GM23248 (cell line): Measurements from ENCODE around the gene TMEM202. TPM values are rescaled to one million over a fixed set of nuclear protein-coding genes. Genes with fewer than 3 reads are reported as not detected.

Experiments
- DNase-seq: peaks from one replicate; pipeline ENCODE4 v3.0.0-alpha.2; 2015
- H2AFZ ChIP-seq: fragments of 200-600 bp; sonication (generic); 2 replicates; pipeline ENCODE4 v1.6.1; 2016; ENCODE audit warnings: antibody characterized with exemption
- H3F3A ChIP-seq: fragments of 200-600 bp; sonication (generic); 2 replicates; pipeline ENCODE4 v1.6.1; 2016; ENCODE audit warnings: mild to moderate bottlenecking, antibody characterized with exemption, mixed run types; ENCODE audit not compliant: insufficient read depth
- H3K27ac ChIP-seq: fragments of 200-600 bp; sonication (generic); 2 replicates; pipeline ENCODE4 v1.5.1; 2016; ENCODE audit warnings: mild to moderate bottlenecking
- H3K27me3 ChIP-seq: fragments of 200-600 bp; sonication (generic); replicated peaks from 2 replicates; pipeline ENCODE4 v1.6.1; 2016; ENCODE audit warnings: mild to moderate bottlenecking; ENCODE audit not compliant: insufficient read depth
- H3K36me3 ChIP-seq: fragments of 200-600 bp; sonication (generic); 2 replicates; pipeline ENCODE4 v1.6.1; 2016; ENCODE audit warnings: low read depth, mild to moderate bottlenecking
- H3K4me1 ChIP-seq: fragments of 200-600 bp; sonication (generic); 2 replicates; pipeline ENCODE4 v1.6.1; 2016; ENCODE audit warnings: mild to moderate bottlenecking; ENCODE audit not compliant: insufficient read depth
- H3K4me2 ChIP-seq: fragments of 200-600 bp; sonication (generic); one replicate; pipeline ENCODE4 v1.6.1; 2016; ENCODE audit warnings: mild to moderate bottlenecking; ENCODE audit not compliant: unreplicated experiment
- H3K4me3 ChIP-seq: fragments of 200-600 bp; sonication (generic); 2 replicates; pipeline ENCODE4 v1.5.1; 2016; ENCODE audit warnings: mild to moderate bottlenecking
- H3K79me2 ChIP-seq: fragments of 200-600 bp; sonication (generic); 2 replicates; pipeline ENCODE4 v1.6.1; 2016; ENCODE audit warnings: mild to moderate bottlenecking; ENCODE audit not compliant: insufficient read depth
- H3K9ac ChIP-seq: fragments of 200-600 bp; sonication (generic); 2 replicates; pipeline ENCODE4 v1.6.1; 2016; ENCODE audit warnings: mild to moderate bottlenecking
- H3K9me2 ChIP-seq: fragments of 200-600 bp; sonication (generic); 2 replicates; pipeline ENCODE4 v1.6.1; 2016; ENCODE audit warnings: mixed run types, mild to moderate bottlenecking, moderate library complexity; ENCODE audit not compliant: insufficient read depth
- H3K9me3 ChIP-seq: fragments of 200-600 bp; sonication (generic); one replicate; pipeline ENCODE4 v1.6.1; 2017; ENCODE audit warnings: low read depth
- H4K20me1 ChIP-seq: fragments of 200-600 bp; sonication (generic); 2 replicates; pipeline ENCODE4 v1.6.0; 2016; ENCODE audit not compliant: insufficient read depth
- EZH2 ChIP-seq: fragments of 200-600 bp; sonication (generic); IDR thresholded peaks from 2 replicates; pipeline ENCODE4 v1.6.1; 2018; ENCODE audit warnings: antibody characterized with exemption, mild to moderate bottlenecking; ENCODE audit not compliant: insufficient read depth, poor library complexity, severe bottlenecking
- EZH2phosphoT487 ChIP-seq: fragments of 200-600 bp; sonication (generic); IDR thresholded peaks from 2 replicates; pipeline ENCODE4 v1.6.1; 2018; ENCODE audit warnings: antibody characterized with exemption, moderate library complexity, mild to moderate bottlenecking, low read depth; ENCODE audit not compliant: insufficient read depth
- WGBS, 2 experiments: methylation state at CpG; one replicate each; pipeline ENCODE4 v1.1.6; 2015 to 2017; ENCODE audit warnings: low lambda C conversion rate in 2 of 2, low coverage in 1 of 2; ENCODE audit errors: missing lambda C conversion rate in 2 of 2; 5-methylcytosine and 5-hydroxymethylcytosine counted together
- in situ Hi-C: fragments of 300-500 bp; cut with MboI; formaldehyde crosslinking; loops from 2 replicates; pipeline ENCODE4 v1.15.0; 2020
- polyA plus RNA-seq: library from polyadenylated mRNA; unstranded; fragments of >200 nt; fragmentation: Nextera tagmentation; extraction: Ambion mirVana; gene quantifications from 2 replicates; pipeline ENCODE4 v1.2.1, GENCODE V29; 2016
- total RNA-seq: library from RNA; depleted of rRNA; stranded (reverse); fragments of >200 nt; shearing (Covaris generic); gene quantifications from 2 replicates; pipeline ENCODE4 v1.2.3, GENCODE V29; 2014

Gene TMEM202
- total and polyA plus RNA-seq, 2 experiments from 2014 or later: not detected

DNA sequence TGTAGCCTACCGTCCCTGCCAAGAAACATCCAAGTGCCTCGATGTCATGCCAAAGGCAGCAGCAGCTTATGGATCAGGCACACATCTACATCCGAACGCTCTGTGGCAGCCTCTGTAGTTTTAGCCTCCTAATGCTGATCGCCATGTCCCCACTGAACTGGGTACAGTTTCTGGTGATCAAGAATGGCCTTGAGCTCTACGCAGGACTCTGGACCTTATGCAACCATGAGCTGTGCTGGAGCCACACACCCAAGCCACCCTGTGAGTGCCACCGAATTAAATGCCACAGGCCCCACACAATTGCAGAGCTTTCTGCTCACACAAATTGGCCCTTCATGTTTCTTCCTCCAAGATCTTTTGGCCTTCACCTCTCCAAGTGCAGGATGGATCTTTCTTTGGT lies 543 bp downstream of the TMEM202 start:
- no peak overlapping the region for H3K9ac ChIP-seq
- no peaks in the 10 kb centered on the region for H3K9me2 ChIP-seq
- whole genome bisulfite sequencing, 2 experiments: 60 to 77% methylated on average over 7 of the region's 7 CpGs
- in situ Hi-C loops: no loop called here
- H2AFZ ChIP-seq: no peak overlapping the region
- no peak for DNase-seq
- H3K9me3 ChIP-seq: no peaks in the 10 kb centered on the region
- H3K4me1 ChIP-seq: no peaks in the 10 kb centered on the region
- H4K20me1 ChIP-seq: no peaks in the 10 kb centered on the region
- H3K27me3 ChIP-seq: peaks cover 58% of the 10 kb centered on the region
- H3K27ac ChIP-seq: no peak overlapping the region
- H3K4me3 ChIP-seq: no peak overlapping the region
- no peaks in the 10 kb centered on the region for H3K36me3 ChIP-seq
- no peak for TF ChIP-seq EZH2phosphoT487
- no peak for TF ChIP-seq EZH2
- no peaks in the 10 kb centered on the region for H3K79me2 ChIP-seq
- H3F3A ChIP-seq: no peaks in the 10 kb centered on the region
- no peak overlapping the region for H3K4me2 ChIP-seq

DNA sequence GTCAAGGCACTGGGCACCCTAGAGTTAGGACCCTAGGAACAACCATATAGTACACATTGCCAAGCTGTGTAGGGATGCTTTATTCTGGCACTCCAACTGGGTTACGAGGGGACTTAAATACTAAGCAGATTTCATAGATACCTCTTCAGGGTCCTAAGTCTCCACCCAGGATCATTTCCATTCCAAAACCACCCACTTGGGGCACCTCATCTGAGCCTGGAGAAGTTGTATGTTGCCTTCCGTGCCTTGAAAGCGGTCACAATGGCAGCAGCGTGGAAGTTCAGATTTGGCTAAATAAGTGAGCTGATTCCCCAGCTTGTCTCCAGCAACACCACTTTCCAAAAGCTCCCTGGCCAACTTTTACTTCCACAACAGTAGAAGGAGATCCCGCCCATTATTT lies 4.6 kb downstream of the TMEM202 start:
- WGBS, 2 experiments: 28 to 31% methylated on average over 5 of the region's 5 CpGs

DNA sequence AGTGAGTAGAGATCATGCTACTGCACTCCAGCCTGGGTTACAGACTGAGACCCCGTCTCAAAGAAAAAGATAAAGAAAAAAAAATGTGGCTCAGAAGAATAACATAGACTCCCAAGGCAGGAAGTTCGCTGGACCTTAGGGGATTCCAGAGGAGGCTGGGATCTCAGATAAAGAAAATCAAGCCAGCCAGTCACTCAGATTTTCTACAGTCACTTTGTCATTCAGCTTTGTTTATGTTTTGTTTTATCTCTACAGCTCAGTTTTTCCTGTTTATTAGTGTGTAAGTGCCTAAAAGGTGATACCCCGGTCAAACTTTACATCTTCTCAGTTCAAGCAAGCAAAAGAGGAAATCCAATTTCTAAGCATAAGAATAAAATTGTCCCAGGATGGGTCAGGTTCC lies 6.3 kb downstream of the TMEM202 start:
- Histone ChIP-seq H3K4me1 (no peaks in the 10 kb centered on the region), H3K27ac (no peak overlapping the region), H3F3A (no peaks in the 10 kb centered on the region), H3K9me3 (no peaks in the 10 kb centered on the region), H3K36me3 (no peaks in the 10 kb centered on the region), H3K27me3 (peaks cover 70% of the 10 kb centered on the region), H2AFZ (no peak overlapping the region), H3K4me2 (no peak overlapping the region), H3K79me2 (no peaks in the 10 kb centered on the region), H3K9ac (no peak overlapping the region), H3K9me2 (no peaks in the 10 kb centered on the region), H4K20me1 (no peaks in the 10 kb centered on the region), H3K4me3 (no peak overlapping the region)
- TF ChIP-seq EZH2 (no peak), EZH2phosphoT487 (no peak)
- 46 to 49% methylated on average over 3 of the region's 3 CpGs for WGBS, 2 experiments
- no peak for DNase-seq
- in situ Hi-C loops: no loop called here

More for the DNA sequence above, 4.6 kb downstream of the TMEM202 start:
- Histone ChIP-seq H3K4me3 (no peak overlapping the region), H3K4me2 (no peak overlapping the region), H3K4me1 (no peaks in the 10 kb centered on the region), H3K36me3 (no peaks in the 10 kb centered on the region), H3K9me2 (no peaks in the 10 kb centered on the region), H3K27me3 (peaks cover 68% of the 10 kb centered on the region), H3K79me2 (no peaks in the 10 kb centered on the region), H2AFZ (no peak overlapping the region), H3K9me3 (no peaks in the 10 kb centered on the region), H3F3A (no peaks in the 10 kb centered on the region), H3K27ac (no peak overlapping the region), H3K9ac (no peak overlapping the region), H4K20me1 (no peaks in the 10 kb centered on the region)
- DNase-seq: no peak
- in situ Hi-C loops: no loop called here
- TF ChIP-seq EZH2: no peak
- no peak for TF ChIP-seq EZH2phosphoT487

DNA sequence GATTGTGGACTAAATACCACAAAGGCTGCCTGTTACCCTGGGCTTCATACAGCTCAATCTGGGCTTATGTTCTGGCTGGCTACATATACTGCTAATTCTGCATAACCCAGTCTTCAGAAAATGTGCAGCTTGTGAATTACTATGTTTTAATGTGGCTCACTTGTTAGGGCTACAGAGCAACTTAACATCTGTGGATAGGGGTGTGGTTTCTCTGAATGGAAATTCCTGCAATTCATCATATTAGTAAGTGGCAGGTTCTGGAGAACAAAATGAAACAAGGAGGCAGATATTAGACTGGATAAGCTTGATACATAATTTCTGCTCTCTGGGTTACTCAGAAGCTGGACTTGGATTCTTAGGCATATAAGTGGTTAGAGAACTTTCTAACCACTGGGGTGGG lies 6.7 kb downstream of the TMEM202 start:
- H4K20me1 ChIP-seq: no peaks in the 10 kb centered on the region
- H2AFZ ChIP-seq: no peak overlapping the region
- DNase-seq: no peak
- no peak overlapping the region for H3K27ac ChIP-seq
- peaks cover 70% of the 10 kb centered on the region for H3K27me3 ChIP-seq
- in situ Hi-C loops: no loop called here
- no peaks in the 10 kb centered on the region for H3K79me2 ChIP-seq
- H3K9me3 ChIP-seq: no peaks in the 10 kb centered on the region
- no peaks in the 10 kb centered on the region for H3F3A ChIP-seq
- H3K36me3 ChIP-seq: no peaks in the 10 kb centered on the region
- H3K9ac ChIP-seq: no peak overlapping the region
- no peak for TF ChIP-seq EZH2
- no peaks in the 10 kb centered on the region for H3K9me2 ChIP-seq
- H3K4me2 ChIP-seq: no peak overlapping the region
- H3K4me3 ChIP-seq: no peak overlapping the region
- no peaks in the 10 kb centered on the region for H3K4me1 ChIP-seq

DNA sequence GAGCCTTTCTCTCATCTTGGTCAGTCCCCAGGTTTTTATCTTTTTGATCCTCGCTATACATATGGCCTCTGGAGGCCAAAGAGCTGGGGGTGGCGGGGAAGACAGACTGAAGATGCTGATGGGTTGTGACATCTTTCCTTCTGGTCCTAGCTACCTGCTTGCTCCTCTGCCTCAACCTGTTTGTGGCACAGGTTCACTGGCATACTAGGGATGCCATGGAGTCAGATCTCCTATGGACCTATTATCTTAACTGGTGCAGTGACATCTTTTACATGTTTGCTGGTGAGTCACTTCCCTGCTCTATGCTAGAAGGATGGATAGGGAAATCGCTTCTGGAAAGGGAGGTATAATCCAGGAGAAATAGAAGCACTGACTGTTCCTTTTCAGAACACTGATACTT lies 8.8 kb downstream of the TMEM202 start:
- H3F3A ChIP-seq: no peaks in the 10 kb centered on the region
- no peaks in the 10 kb centered on the region for H3K36me3 ChIP-seq
- H3K4me3 ChIP-seq: no peak overlapping the region
- no peaks in the 10 kb centered on the region for H4K20me1 ChIP-seq
- in situ Hi-C loops: no loop called here
- no peak overlapping the region for H3K4me2 ChIP-seq
- no peak for DNase-seq
- peaks cover 66% of the 10 kb centered on the region for H3K27me3 ChIP-seq
- no peak overlapping the region for H3K9ac ChIP-seq
- no peak for TF ChIP-seq EZH2phosphoT487
- no peak for TF ChIP-seq EZH2
- no peaks in the 10 kb centered on the region for H3K9me2 ChIP-seq
- H3K79me2 ChIP-seq: no peaks in the 10 kb centered on the region
- no peak overlapping the region for H3K27ac ChIP-seq
- H3K4me1 ChIP-seq: no peaks in the 10 kb centered on the region
- no peaks in the 10 kb centered on the region for H3K9me3 ChIP-seq
- H2AFZ ChIP-seq: no peak overlapping the region
- 45 to 49% methylated on average over 3 of the region's 3 CpGs for WGBS, 2 experiments
